T-helper 1 cell treated with Interleukin-12 subunit alpha and Interleukin-12 subunit beta and Interleukin-4 antibody, amounts not matched to agents 30 μg/mL and 1 μg/mL, for 36 hours (primary cell): ENCODE measurements around the gene AIP.

Experiments used
- H3K27ac Mint-ChIP-seq: one replicate; pipeline ENCODE4 v1.8.0; 2021; ENCODE audit warnings: mild to moderate bottlenecking, mixed read lengths
- H3K27me3 Mint-ChIP-seq: one replicate; pipeline ENCODE4 v1.8.0; 2021; ENCODE audit warnings: low read depth, mixed read lengths
- H3K36me3 Mint-ChIP-seq: one replicate; pipeline ENCODE4 v1.8.0; 2021; ENCODE audit warnings: low read depth, mixed read lengths
- H3K4me1 Mint-ChIP-seq: one replicate; pipeline ENCODE4 v1.8.0; 2021; ENCODE audit warnings: low read depth, mixed read lengths
- H3K4me3 Mint-ChIP-seq: one replicate; pipeline ENCODE4 v1.8.0; 2021; ENCODE audit warnings: mild to moderate bottlenecking, moderate library complexity, mixed read lengths
- H3K9me3 Mint-ChIP-seq: one replicate; pipeline ENCODE4 v1.8.0; 2021; ENCODE audit warnings: mixed read lengths

The AIP gene

DNA sequence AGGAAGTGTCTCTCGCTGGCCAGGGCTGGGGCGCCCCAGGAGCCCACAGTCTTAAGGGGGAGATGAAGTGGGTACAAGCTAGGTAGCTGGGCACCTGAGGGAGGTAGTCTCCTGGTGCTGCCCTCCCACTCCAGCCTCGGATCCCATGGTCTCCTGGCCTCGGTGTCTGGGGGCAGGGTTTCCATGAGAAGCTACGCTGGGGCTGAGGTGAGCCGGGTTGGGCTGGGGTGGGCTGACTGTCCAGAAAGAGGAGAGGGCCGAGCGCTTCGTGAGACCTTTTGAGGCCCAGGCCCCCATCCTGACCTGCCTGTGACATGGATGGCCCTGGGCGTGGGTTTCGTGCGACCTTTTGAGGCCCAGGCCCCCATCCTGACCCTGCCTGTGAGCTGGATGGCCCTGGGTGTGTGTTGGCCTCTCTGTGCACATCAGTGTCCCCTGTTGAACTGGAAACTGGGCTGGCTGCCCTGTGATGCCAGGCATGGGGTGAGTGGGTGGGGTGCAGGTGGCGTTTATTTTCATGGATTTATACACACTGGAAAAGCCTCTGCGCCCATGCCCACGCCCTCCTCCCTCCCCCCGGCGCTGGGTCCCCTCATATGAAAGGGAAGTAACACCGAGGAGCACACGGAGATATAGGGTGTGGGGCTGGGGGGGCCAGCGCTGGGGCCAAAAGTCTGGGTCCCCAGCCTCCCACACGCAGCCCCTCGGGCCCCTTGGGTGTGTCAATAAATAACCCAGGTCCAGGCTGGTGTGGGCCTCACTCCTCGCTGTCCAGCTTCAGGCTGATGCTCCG, 8.6 kb downstream of the AIP start:
- no peaks in the 10 kb centered on the region for H3K9me3 Mint-ChIP-seq
- H3K36me3 Mint-ChIP-seq: peaks cover 22% of the 10 kb centered on the region
- H3K4me1 Mint-ChIP-seq: peaks cover 28% of the 10 kb centered on the region
- no peaks in the 10 kb centered on the region for H3K27me3 Mint-ChIP-seq
- no peak overlapping the region for H3K4me3 Mint-ChIP-seq
- H3K27ac Mint-ChIP-seq: no peak overlapping the region

DNA sequence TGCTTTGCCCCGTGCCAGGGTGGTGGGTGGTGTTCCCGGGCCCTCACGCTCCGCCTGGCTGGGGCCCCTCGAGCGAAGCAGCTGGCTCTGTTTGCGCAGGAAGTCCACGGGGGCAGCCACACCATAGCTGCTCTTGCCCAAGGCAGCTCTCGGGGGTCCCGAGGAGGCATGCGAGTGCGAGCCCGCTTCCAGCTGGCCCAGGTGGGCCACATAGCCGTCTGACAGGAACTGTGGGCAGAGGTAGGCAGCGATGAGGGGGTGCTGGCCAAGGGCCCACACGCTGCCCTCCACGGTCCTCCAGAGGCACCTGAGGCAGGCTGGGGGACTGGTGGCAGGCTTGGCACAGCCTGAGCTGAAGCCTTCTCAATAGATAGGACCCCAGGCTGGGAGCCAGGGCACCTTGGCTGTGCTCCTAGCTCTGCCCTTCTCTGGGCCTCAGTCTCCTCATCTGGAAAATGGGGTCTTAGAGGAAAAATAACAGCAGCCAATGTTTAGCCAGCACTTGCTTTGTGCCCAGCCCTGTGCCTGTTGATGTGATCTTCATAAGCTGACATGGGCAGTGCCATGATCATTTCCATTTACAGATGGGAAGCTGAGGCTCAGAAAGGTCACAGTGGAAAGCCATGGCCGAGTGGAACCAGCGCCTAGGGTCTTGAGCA, 9.4 kb downstream of the AIP start:
- H3K27ac Mint-ChIP-seq: no peak overlapping the region
- H3K4me1 Mint-ChIP-seq: peaks cover 20% of the 10 kb centered on the region
- H3K4me3 Mint-ChIP-seq: no peak overlapping the region
- peaks cover 19% of the 10 kb centered on the region for H3K36me3 Mint-ChIP-seq
- H3K9me3 Mint-ChIP-seq: no peaks in the 10 kb centered on the region
- H3K27me3 Mint-ChIP-seq: no peaks in the 10 kb centered on the region

DNA sequence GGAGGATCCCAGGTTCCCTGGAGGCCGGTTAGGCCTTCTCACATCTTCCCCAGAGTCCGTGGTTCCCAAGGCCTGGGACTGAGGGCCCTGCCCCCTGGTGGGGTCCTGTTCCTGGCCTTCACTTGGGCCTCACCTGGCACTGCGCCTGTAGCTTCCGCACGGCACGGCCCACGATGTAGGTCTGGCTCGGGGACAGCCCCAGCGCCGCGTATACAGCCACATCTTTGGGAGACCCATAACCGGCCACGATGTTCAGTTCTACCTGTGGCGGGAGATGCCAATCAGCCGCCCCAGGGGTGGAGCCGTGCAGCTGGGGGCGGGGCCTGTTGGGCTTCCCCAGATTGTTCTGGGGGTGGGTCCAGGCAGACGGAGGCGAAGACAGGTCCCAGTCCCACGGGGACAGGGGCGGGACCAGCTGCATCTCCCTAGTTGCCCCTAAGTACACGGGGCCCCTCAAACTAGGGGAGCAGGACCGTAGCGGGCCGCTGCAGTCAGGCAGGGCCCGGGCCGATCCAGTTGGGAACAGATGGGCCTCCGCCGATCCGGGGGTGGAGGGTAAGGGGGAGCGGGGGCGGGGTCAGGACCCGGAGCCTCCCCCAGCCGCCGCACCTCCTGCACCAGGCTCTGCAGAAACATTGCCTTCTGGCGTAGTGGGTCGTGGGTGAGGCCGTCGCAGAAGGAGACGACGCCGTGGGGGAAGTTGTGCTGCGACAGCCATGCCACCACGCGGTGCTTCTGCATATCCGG, 10.1 kb downstream of the AIP start:
- no peak overlapping the region for H3K27ac Mint-ChIP-seq
- peaks cover 13% of the 10 kb centered on the region for H3K4me1 Mint-ChIP-seq
- H3K4me3 Mint-ChIP-seq: no peak overlapping the region
- peaks cover 13% of the 10 kb centered on the region for H3K36me3 Mint-ChIP-seq
- no peaks in the 10 kb centered on the region for H3K27me3 Mint-ChIP-seq
- H3K9me3 Mint-ChIP-seq: no peaks in the 10 kb centered on the region

GRCh38 chr11:67493548-67494370, 10.9 kb downstream of the AIP start:
- no peak overlapping the region for H3K27ac Mint-ChIP-seq
- H3K9me3 Mint-ChIP-seq: no peaks in the 10 kb centered on the region
- H3K4me1 Mint-ChIP-seq: peaks cover 5% of the 10 kb centered on the region
- H3K4me3 Mint-ChIP-seq: no peak overlapping the region
- H3K27me3 Mint-ChIP-seq: no peaks in the 10 kb centered on the region
- H3K36me3 Mint-ChIP-seq: peaks cover 11% of the 10 kb centered on the region

GRCh38 chr11:67494371-67495233, 11.8 kb downstream of the AIP start:
- H3K4me3 Mint-ChIP-seq: no peak overlapping the region
- H3K36me3 Mint-ChIP-seq: peaks cover 15% of the 10 kb centered on the region
- no peak overlapping the region for H3K27ac Mint-ChIP-seq
- H3K9me3 Mint-ChIP-seq: no peaks in the 10 kb centered on the region
- H3K4me1 Mint-ChIP-seq: peaks cover 3% of the 10 kb centered on the region
- no peaks in the 10 kb centered on the region for H3K27me3 Mint-ChIP-seq

DNA sequence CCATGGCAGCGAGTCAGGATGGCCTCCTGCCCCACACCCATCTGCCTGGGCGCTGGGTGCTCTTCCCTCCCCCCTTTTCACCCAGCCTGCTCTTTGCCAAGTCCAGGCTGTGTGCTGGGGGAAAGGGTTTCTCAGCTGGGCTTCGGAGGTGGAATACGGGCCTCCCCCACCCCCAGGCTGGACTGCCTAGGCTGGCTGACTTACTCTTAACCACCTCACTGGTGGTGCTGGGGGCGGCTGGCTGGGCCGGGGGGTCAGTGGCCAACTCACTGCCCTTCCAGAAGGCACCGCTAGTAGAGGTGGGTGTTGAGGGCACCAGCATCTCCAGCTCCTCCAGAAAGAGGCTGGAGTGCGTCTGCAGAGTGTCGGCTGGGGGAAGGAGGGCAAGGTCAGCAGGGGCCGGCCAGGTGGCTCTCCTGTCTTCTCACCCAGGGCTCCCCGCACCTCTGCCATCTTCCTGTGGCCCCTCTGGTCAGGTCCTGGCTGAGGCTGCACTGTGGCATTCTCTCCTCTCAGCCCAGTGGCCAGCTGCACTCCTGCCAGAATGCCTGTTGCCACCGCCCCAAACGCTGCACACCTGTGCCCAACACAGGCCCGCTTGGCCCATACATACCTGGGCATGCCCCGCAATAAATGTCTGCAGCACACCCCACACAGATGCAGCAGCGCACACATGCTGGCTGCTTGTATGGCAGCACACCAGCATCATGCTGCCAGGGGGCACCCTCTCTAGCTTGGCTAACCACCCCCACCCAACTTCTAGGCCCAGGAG, 12.6 kb downstream of the AIP start:
- no peak overlapping the region for H3K4me3 Mint-ChIP-seq
- no peak overlapping the region for H3K27ac Mint-ChIP-seq
- peaks cover 13% of the 10 kb centered on the region for H3K36me3 Mint-ChIP-seq
- H3K4me1 Mint-ChIP-seq: no peaks in the 10 kb centered on the region
- H3K27me3 Mint-ChIP-seq: no peaks in the 10 kb centered on the region
- H3K9me3 Mint-ChIP-seq: no peaks in the 10 kb centered on the region

GRCh38 chr11:67496113-67496512, 13.3 kb downstream of the AIP start:
- no peaks in the 10 kb centered on the region for H3K9me3 Mint-ChIP-seq
- H3K36me3 Mint-ChIP-seq: peaks cover 20% of the 10 kb centered on the region
- H3K4me1 Mint-ChIP-seq: peaks cover 7% of the 10 kb centered on the region
- H3K27ac Mint-ChIP-seq: no peak overlapping the region
- H3K27me3 Mint-ChIP-seq: no peaks in the 10 kb centered on the region
- no peak overlapping the region for H3K4me3 Mint-ChIP-seq

- H3K9me3 Mint-ChIP-seq: no peaks in the 10 kb centered on the region
- peaks cover 14% of the 10 kb centered on the region for H3K4me1 Mint-ChIP-seq
- H3K27me3 Mint-ChIP-seq: no peaks in the 10 kb centered on the region
- H3K4me3 Mint-ChIP-seq: no peak overlapping the region
- H3K36me3 Mint-ChIP-seq: peaks cover 25% of the 10 kb centered on the region
- H3K27ac Mint-ChIP-seq: no peak overlapping the region
Observed at GRCh38 chr11:67497656-67498291, 14.9 kb downstream of the AIP start.

DNA sequence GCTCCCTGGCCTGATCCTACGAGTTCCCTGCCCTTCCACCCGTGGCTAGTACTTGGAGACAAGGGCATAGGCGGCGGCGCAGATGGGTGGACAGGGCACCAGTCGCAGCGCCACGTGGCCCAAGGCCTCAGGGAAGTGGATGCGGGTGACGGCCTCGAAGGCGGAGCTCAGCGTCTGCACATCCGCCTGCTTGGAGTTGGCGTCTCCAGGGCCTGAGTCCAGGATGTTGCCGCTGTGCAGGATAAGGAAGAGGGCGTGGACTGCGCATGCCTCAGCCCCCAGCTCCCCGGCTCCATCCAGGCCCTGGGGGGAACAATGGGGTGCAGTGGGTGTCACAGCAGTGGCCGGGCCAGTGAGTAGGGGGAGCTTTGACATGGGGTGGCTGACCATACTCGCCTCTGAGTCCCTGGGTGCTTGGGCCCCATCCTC, 15.7 kb downstream of the AIP start:
- Mint-ChIP-seq H3K36me3 (peaks cover 26% of the 10 kb centered on the region), H3K27me3 (no peaks in the 10 kb centered on the region), H3K27ac (no peak overlapping the region), H3K4me1 (peaks cover 16% of the 10 kb centered on the region), H3K9me3 (no peaks in the 10 kb centered on the region), H3K4me3 (no peak overlapping the region)

DNA sequence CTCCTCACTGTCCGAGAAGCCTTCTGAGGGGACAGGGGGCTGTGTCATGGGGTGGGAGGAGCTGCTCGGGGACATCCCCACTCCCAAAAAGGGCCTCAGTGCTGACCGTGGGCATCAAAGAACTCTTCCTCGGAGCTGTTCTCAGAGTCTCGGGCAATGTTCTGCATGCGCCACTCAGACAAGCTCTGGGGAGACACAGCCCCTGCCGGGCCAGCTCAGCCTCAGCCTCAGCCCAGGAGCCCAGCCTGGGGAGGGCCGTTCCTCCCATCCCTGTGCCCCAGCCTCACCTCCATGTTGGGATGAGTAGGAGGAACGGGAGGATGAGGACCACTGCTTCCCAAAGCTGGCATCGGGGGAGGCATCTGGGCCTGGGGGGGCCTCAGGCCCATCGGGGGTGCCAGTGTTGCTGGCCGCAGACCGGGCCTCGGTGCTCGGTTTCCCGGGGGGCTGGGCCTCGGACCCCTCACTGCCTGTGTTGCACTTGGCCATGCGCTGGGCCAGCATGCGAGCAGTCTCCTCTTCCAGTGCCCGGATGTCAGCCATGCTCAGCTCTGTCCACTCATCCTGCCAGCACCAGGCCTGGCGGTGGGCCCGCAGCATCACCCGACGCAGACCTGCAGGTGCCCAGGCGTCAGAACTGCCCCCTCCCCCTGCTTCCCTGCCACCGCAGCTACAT, 17.1 kb downstream of the AIP start:
- Mint-ChIP-seq H3K27me3 (no peaks in the 10 kb centered on the region), H3K27ac (no peak overlapping the region), H3K4me3 (no peak overlapping the region), H3K4me1 (peaks cover 16% of the 10 kb centered on the region), H3K9me3 (no peaks in the 10 kb centered on the region), H3K36me3 (peaks cover 26% of the 10 kb centered on the region)

- H3K9me3 Mint-ChIP-seq: no peaks in the 10 kb centered on the region
- H3K4me1 Mint-ChIP-seq: peaks cover 17% of the 10 kb centered on the region
- H3K4me3 Mint-ChIP-seq: no peak overlapping the region
- H3K36me3 Mint-ChIP-seq: peaks cover 27% of the 10 kb centered on the region
- no peaks in the 10 kb centered on the region for H3K27me3 Mint-ChIP-seq
- no peak overlapping the region for H3K27ac Mint-ChIP-seq
Observed at GRCh38 chr11:67500484-67500821, 17.6 kb downstream of the AIP start.
